HepG2 (cell line): ENCODE results near the gene SSC4D. TPM values are rescaled to one million over a fixed set of nuclear protein-coding genes. Genes with fewer than 3 reads are reported as not detected.

ENCODE experiments used
- ARNTL ChIP-seq: sonication (generic); formaldehyde crosslinking; IDR thresholded peaks from 2 replicates; pipeline ENCODE4 v1.4.0; 2020; ENCODE audit warnings: mild to moderate bottlenecking, missing genetic modification reagents
- CBX2 ChIP-seq, 2 experiments: fragments of 200-600 bp in 1 of 2; sonication (generic); formaldehyde crosslinking in 1 of 2; IDR thresholded peaks; 2 replicates each; pipeline versions ENCODE4 v1.7.0 to v1.8.1; 2018 to 2022; ENCODE audit warnings: low read depth in 2 of 2, low read length in 1 of 2, mild to moderate bottlenecking in 1 of 2, missing genetic modification reagents in 1 of 2
- CEBPG ChIP-seq: IDR thresholded peaks from 2 replicates; pipeline ENCODE4 v1.6.1; 2016
- EED ChIP-seq: sonication (generic); formaldehyde crosslinking; IDR thresholded peaks from 2 replicates; pipeline ENCODE4 v1.5.0; 2020; ENCODE audit warnings: mild to moderate bottlenecking, missing genetic modification reagents
- FOXJ3 ChIP-seq: sonication (generic); formaldehyde crosslinking; IDR thresholded peaks from 2 replicates; pipeline ENCODE4 v1.4.0; 2020; ENCODE audit warnings: missing genetic modification reagents, mild to moderate bottlenecking, borderline replicate concordance
- FOXP1 ChIP-seq, 2 experiments: fragments of 450-650 bp in 1 of 2; IDR thresholded peaks; 2 replicates each; pipeline ENCODE4 v1.6.1; 2017 to 2018; ENCODE audit warnings: antibody characterized with exemption in 1 of 2
- GATAD2A ChIP-seq: IDR thresholded peaks from 2 replicates; pipeline ENCODE4 v1.6.1; 2016
- JDP2 ChIP-seq: sonication (generic); formaldehyde crosslinking; IDR thresholded peaks from 2 replicates; pipeline ENCODE4 v1.8.1; 2022; ENCODE audit warnings: missing genetic modification reagents, borderline replicate concordance
- MBD4 ChIP-seq: IDR thresholded peaks from 2 replicates; pipeline ENCODE4 v1.6.1; 2012; ENCODE audit warnings: low read length, inconsistent platforms, borderline replicate concordance
- MEIS1 ChIP-seq: sonication (generic); formaldehyde crosslinking; IDR thresholded peaks from 2 replicates; pipeline ENCODE4 v1.9.0; 2021; ENCODE audit warnings: mild to moderate bottlenecking, missing genetic modification reagents, moderate library complexity, borderline replicate concordance
- NR2F1 ChIP-seq, 2 experiments: fragments of 450-650 bp in 1 of 2; formaldehyde crosslinking in 1 of 2; IDR thresholded peaks; 2 replicates each; pipeline versions ENCODE4 v1.5.0 to v1.6.1; 2016 to 2020; ENCODE audit warnings: mild to moderate bottlenecking in 1 of 2, missing compliant biosample characterization in 1 of 2, missing genetic modification reagents in 1 of 2, moderate library complexity in 1 of 2
- SCMH1 ChIP-seq: sonication (generic); formaldehyde crosslinking; IDR thresholded peaks from 2 replicates; pipeline ENCODE4 v1.9.0; 2021; ENCODE audit warnings: missing genetic modification reagents, mild to moderate bottlenecking, borderline replicate concordance
- SMARCC2 ChIP-seq: fragments of 450-650 bp; IDR thresholded peaks from 2 replicates; pipeline ENCODE4 v1.6.1; 2017; ENCODE audit warnings: antibody characterized with exemption, mild to moderate bottlenecking
- SP140L ChIP-seq: sonication (generic); formaldehyde crosslinking; IDR thresholded peaks from 2 replicates; pipeline ENCODE4 v1.4.0; 2020; ENCODE audit warnings: missing genetic modification reagents, borderline replicate concordance
- TARDBP ChIP-seq: sonication (generic); formaldehyde crosslinking; IDR thresholded peaks from 2 replicates; pipeline ENCODE4 v1.8.0; 2022; ENCODE audit warnings: mild to moderate bottlenecking, missing genetic modification reagents
- TBX2 ChIP-seq: sonication (generic); formaldehyde crosslinking; IDR thresholded peaks from 2 replicates; pipeline ENCODE4 v1.5.0; 2020; ENCODE audit warnings: missing genetic modification reagents, mild to moderate bottlenecking, borderline replicate concordance
- TGIF2 ChIP-seq: IDR thresholded peaks from 2 replicates; pipeline ENCODE4 v1.6.1; 2016; ENCODE audit warnings: control low read depth, missing compliant biosample characterization
- ZIK1 ChIP-seq: sonication (generic); formaldehyde crosslinking; IDR thresholded peaks from 2 replicates; pipeline ENCODE4 v1.5.0; 2020; ENCODE audit warnings: mild to moderate bottlenecking, low read depth, missing genetic modification reagents, borderline replicate concordance
- ZNF253 ChIP-seq: sonication (generic); formaldehyde crosslinking; IDR thresholded peaks from 2 replicates; pipeline ENCODE4 v1.8.0; 2022; ENCODE audit warnings: mild to moderate bottlenecking, missing genetic modification reagents, borderline replicate concordance
- ZNF30 ChIP-seq: sonication (generic); formaldehyde crosslinking; IDR thresholded peaks from 2 replicates; pipeline ENCODE4 v1.5.0; 2020; ENCODE audit warnings: mild to moderate bottlenecking, missing genetic modification reagents
- ZNF333 ChIP-seq: sonication (generic); formaldehyde crosslinking; IDR thresholded peaks from 2 replicates; pipeline ENCODE4 v1.4.0; 2020; ENCODE audit warnings: mild to moderate bottlenecking, missing genetic modification reagents, borderline replicate concordance
- ZNF547 ChIP-seq: sonication (generic); formaldehyde crosslinking; IDR thresholded peaks from 2 replicates; pipeline ENCODE4 v1.5.1; 2020; ENCODE audit warnings: mild to moderate bottlenecking, missing genetic modification reagents
- polyA plus RNA-seq, 8 experiments: library from polyadenylated mRNA; depleted of rRNA in 3 of 8; stranded (reverse) in 7 of 8; unstranded in 1 of 8; fragments of >200 nt; fragmentation: Illumina TruSeq in 4 of 8; extraction: Trizol in 4 of 8; gene quantifications; 2 replicates each; pipeline versions ENCODE4 v1.2.1 to v1.2.3, GENCODE V29; 2011 to 2016; ENCODE audit warnings: low read depth in 4 of 8, missing spikeins in 1 of 8, mixed read lengths in 1 of 8; ENCODE audit not compliant: insufficient read depth in 1 of 8
- total RNA-seq, 5 experiments: library from RNA; depleted of rRNA; stranded (reverse); fragments of >200 nt; fragmentation: Illumina TruSeq; extraction: Trizol; gene quantifications; 2 replicates each; pipeline ENCODE4 v1.2.3, GENCODE V29; 2016; ENCODE audit warnings: low read depth in 1 of 5
- TF ChIP-seq, protein P1 (sequence below): sonication (generic); formaldehyde crosslinking; IDR thresholded peaks from 2 replicates; pipeline ENCODE4 v1.4.0; 2020; ENCODE audit warnings: missing genetic modification reagents
- TF ChIP-seq, protein P2 (sequence below): sonication (generic); formaldehyde crosslinking; IDR thresholded peaks from 2 replicates; pipeline ENCODE4 v1.4.0; 2020; ENCODE audit warnings: missing genetic modification reagents
- TF ChIP-seq, protein P3 (sequence below): sonication (generic); formaldehyde crosslinking; IDR thresholded peaks from 2 replicates; pipeline ENCODE4 v1.4.0; 2020; ENCODE audit warnings: missing genetic modification reagents

The SSC4D gene
- total and polyA plus RNA-seq, 2 of the 13 experiments (the other 11 are each of a cell fraction or from before 2014, with no cell fraction given) = 33.3 to 63.8 TPM

DNA sequence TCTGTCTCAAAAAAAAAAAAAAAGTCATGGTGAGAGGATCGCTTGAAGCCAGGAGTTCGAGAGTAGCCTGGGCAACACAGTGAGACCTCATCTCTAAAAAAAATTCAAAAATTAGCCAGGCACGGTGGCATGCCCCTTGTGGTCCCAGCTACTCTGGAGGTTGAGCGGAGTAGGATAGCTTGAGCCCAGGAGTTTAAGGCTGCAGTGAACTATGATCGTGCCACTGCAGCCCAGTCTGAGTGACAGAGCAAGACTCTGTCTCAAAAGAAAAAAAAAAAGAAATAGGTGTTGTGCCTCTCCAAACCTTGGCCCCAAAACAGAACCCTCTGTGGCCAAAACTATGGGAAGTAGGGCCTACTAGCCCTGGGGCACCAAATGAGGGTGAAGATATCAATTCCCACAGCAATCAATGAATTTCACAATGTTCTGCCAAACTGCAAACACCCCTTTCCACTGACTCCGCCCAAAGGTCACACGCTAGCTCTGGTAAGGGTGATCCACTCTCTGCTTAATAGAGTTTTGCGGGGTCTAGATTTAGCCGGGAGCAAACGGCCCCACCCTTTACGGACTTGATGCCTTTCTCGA, 16.9 kb downstream of the SSC4D start (continued):
- TF ChIP-seq CBX2 (IDR thresholded peaks at IDR 0.05; ENCODE audit: low read depth, low read length) = no peak
- TF ChIP-seq CBX2 (CRISPR knock-in tag; IDR thresholded peaks at IDR 0.05; ENCODE audit: low read depth) = no peak
- TF ChIP-seq CEBPG = peak; percentile 74
- no peak for TF ChIP-seq ZNF547 (CRISPR knock-in tag)
- TF ChIP-seq TBX2 (CRISPR knock-in tag) = no peak
- no peak for TF ChIP-seq ZNF333 (CRISPR knock-in tag)
- TF ChIP-seq ARNTL (CRISPR knock-in tag) = no peak
- TF ChIP-seq, protein P1, sequence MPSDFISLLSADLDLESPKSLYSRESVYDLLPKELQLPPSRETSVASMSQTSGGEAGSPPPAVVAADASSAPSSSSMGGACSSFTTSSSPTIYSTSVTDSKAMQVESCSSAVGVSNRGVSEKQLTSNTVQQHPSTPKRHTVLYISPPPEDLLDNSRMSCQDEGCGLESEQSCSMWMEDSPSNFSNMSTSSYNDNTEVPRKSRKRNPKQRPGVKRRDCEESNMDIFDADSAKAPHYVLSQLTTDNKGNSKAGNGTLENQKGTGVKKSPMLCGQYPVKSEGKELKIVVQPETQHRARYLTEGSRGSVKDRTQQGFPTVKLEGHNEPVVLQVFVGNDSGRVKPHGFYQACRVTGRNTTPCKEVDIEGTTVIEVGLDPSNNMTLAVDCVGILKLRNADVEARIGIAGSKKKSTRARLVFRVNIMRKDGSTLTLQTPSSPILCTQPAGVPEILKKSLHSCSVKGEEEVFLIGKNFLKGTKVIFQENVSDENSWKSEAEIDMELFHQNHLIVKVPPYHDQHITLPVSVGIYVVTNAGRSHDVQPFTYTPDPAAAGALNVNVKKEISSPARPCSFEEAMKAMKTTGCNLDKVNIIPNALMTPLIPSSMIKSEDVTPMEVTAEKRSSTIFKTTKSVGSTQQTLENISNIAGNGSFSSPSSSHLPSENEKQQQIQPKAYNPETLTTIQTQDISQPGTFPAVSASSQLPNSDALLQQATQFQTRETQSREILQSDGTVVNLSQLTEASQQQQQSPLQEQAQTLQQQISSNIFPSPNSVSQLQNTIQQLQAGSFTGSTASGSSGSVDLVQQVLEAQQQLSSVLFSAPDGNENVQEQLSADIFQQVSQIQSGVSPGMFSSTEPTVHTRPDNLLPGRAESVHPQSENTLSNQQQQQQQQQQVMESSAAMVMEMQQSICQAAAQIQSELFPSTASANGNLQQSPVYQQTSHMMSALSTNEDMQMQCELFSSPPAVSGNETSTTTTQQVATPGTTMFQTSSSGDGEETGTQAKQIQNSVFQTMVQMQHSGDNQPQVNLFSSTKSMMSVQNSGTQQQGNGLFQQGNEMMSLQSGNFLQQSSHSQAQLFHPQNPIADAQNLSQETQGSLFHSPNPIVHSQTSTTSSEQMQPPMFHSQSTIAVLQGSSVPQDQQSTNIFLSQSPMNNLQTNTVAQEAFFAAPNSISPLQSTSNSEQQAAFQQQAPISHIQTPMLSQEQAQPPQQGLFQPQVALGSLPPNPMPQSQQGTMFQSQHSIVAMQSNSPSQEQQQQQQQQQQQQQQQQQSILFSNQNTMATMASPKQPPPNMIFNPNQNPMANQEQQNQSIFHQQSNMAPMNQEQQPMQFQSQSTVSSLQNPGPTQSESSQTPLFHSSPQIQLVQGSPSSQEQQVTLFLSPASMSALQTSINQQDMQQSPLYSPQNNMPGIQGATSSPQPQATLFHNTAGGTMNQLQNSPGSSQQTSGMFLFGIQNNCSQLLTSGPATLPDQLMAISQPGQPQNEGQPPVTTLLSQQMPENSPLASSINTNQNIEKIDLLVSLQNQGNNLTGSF (CRISPR knock-in tag) = no peak
- no peak for TF ChIP-seq TGIF2 (CRISPR knock-in tag)
- TF ChIP-seq SMARCC2 = no peak
- TF ChIP-seq ZNF253 (CRISPR knock-in tag) = no peak
- TF ChIP-seq TARDBP (CRISPR knock-in tag) = no peak
- TF ChIP-seq SP140L (CRISPR knock-in tag) = no peak
- no peak for TF ChIP-seq FOXJ3 (CRISPR knock-in tag)
- TF ChIP-seq ZIK1 = no peak
- TF ChIP-seq, protein P2, sequence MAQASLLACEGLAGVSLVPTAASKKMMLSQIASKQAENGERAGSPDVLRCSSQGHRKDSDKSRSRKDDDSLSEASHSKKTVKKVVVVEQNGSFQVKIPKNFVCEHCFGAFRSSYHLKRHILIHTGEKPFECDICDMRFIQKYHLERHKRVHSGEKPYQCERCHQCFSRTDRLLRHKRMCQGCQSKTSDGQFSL (CRISPR knock-in tag) = no peak
- TF ChIP-seq EED (CRISPR knock-in tag) = no peak
- TF ChIP-seq SCMH1 (CRISPR knock-in tag) = no peak
- no peak for TF ChIP-seq FOXP1 (IDR thresholded peaks at IDR 0.05)
- TF ChIP-seq FOXP1 (CRISPR knock-in tag; IDR thresholded peaks at IDR 0.05) = no peak
- peak; percentile 29 to 70; a peak in 3 of 4 replicates for TF ChIP-seq NR2F1 (CRISPR knock-in tag; IDR thresholded peaks at IDR 0.05)
- no peak for TF ChIP-seq JDP2 (CRISPR knock-in tag)
- TF ChIP-seq GATAD2A (CRISPR knock-in tag) = peak; percentile 53; the same call in 1 of the 2 replicates
- TF ChIP-seq, protein P3, sequence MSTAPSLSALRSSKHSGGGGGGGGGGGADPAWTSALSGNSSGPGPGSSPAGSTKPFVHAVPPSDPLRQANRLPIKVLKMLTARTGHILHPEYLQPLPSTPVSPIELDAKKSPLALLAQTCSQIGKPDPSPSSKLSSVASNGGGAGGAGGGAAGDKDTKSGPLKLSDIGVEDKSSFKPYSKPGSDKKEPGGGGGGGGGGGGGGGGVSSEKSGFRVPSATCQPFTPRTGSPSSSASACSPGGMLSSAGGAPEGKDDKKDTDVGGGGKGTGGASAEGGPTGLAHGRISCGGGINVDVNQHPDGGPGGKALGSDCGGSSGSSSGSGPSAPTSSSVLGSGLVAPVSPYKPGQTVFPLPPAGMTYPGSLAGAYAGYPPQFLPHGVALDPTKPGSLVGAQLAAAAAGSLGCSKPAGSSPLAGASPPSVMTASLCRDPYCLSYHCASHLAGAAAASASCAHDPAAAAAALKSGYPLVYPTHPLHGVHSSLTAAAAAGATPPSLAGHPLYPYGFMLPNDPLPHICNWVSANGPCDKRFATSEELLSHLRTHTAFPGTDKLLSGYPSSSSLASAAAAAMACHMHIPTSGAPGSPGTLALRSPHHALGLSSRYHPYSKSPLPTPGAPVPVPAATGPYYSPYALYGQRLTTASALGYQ (CRISPR knock-in tag) = no peak
- no peak for TF ChIP-seq MEIS1 (CRISPR knock-in tag)
- TF ChIP-seq ZNF30 (CRISPR knock-in tag) = no peak
- TF ChIP-seq MBD4 = no peak
